Endodermal cell (in vitro differentiated cells): ENCODE results near the gene FHDC1. TPM values are rescaled to one million over a fixed set of nuclear protein-coding genes. Genes with fewer than 3 reads are reported as not detected.
A peak's percentile ranks its signal among the peaks of the same experiment; 100 is the strongest.

Experiments
- DNase-seq: peaks from one replicate; pipeline ENCODE4 v3.0.0-alpha.2; 2017
- H3K27ac ChIP-seq: 2 replicates; pipeline ENCODE4 v1.5.1; 2013; ENCODE audit warnings: mild to moderate bottlenecking, low read depth, low read length, moderate library complexity
- H3K27me3 ChIP-seq: 2 replicates; pipeline ENCODE4 v1.6.1; 2013; ENCODE audit warnings: mild to moderate bottlenecking, low read length, moderate library complexity; ENCODE audit not compliant: insufficient read depth, control insufficient read depth, poor library complexity, severe bottlenecking
- H3K36me3 ChIP-seq: 2 replicates; pipeline ENCODE4 v1.7.0; 2013; ENCODE audit warnings: mild to moderate bottlenecking, low read length, moderate library complexity; ENCODE audit not compliant: control insufficient read depth, insufficient read depth
- H3K4me1 ChIP-seq: one replicate; pipeline ENCODE4 v1.7.0; 2013; ENCODE audit warnings: low read length; ENCODE audit not compliant: control insufficient read depth, insufficient read depth
- H3K4me3 ChIP-seq: 2 replicates; pipeline ENCODE4 v1.5.1; 2013; ENCODE audit warnings: mild to moderate bottlenecking, low read length, moderate library complexity
- H3K9ac ChIP-seq: 2 replicates; pipeline ENCODE4 v1.6.1; 2013; ENCODE audit warnings: mild to moderate bottlenecking, low read length, moderate library complexity; ENCODE audit not compliant: poor library complexity, severe bottlenecking; ENCODE audit errors: extremely low read depth
- H3K9me3 ChIP-seq: 2 replicates; pipeline ENCODE4 v1.6.1; 2013; ENCODE audit warnings: mild to moderate bottlenecking, low read length, moderate library complexity; ENCODE audit not compliant: control insufficient read depth
- H3K27ac Mint-ChIP-seq: 2 replicates; pipeline ENCODE4 v1.8.0; 2020; ENCODE audit warnings: mixed read lengths
- H3K27me3 Mint-ChIP-seq: 2 replicates; pipeline ENCODE4 v1.8.0; 2021; ENCODE audit warnings: mild to moderate bottlenecking, mixed read lengths; ENCODE audit not compliant: insufficient read depth
- H3K36me3 Mint-ChIP-seq: 2 replicates; pipeline ENCODE4 v1.8.0; 2020; ENCODE audit warnings: low read depth, mixed read lengths
- H3K4me1 Mint-ChIP-seq: 2 replicates; pipeline ENCODE4 v1.8.0; 2020; ENCODE audit warnings: mixed read lengths
- H3K4me3 Mint-ChIP-seq: 2 replicates; pipeline ENCODE4 v1.8.0; 2020; ENCODE audit warnings: mild to moderate bottlenecking, moderate library complexity, mixed read lengths
- H3K9me3 Mint-ChIP-seq: 2 replicates; pipeline ENCODE4 v1.8.0; 2020; ENCODE audit warnings: mild to moderate bottlenecking, mixed read lengths
- CTCF ChIP-seq: fragments of 200-600 bp; sonication (generic); conservative IDR thresholded peaks from 2 replicates; pipeline ENCODE4 v1.5.0; 2021; ENCODE audit warnings: antibody characterized with exemption, mild to moderate bottlenecking
- WGBS, 2 experiments: methylation state at CpG; one replicate each; pipeline versions ENCODE4 v1.1.5 to v1.1.7; 2013; ENCODE audit warnings: missing lambda C conversion rate in 2 of 2, mixed read lengths in 1 of 2; ENCODE audit not compliant: insufficient coverage in 1 of 2, insufficient read length in 1 of 2; 5-methylcytosine and 5-hydroxymethylcytosine counted together
- total RNA-seq, 2 donors: library from RNA; stranded (reverse); fragmentation: NEBNext Ultra II Directional in 1 of 2; extraction: Animal tissue kit (Norgen Biotek cat#: 25700) in 1 of 2; gene quantifications; 2 replicates in 1 of 2; 3 replicates in 1 of 2; pipeline ENCODE4 v1.2.1, GENCODE V29; 2021

FHDC1 gene
- total RNA-seq, 2 donors from 2014 or later: 2.5 to 7.9 TPM

- peaks cover 18% of the 10 kb centered on the region for H3K36me3 Mint-ChIP-seq
- no peaks in the 10 kb centered on the region for H3K27me3 Mint-ChIP-seq
- Histone ChIP-seq H3K9me3 (no peaks in the 10 kb centered on the region), H3K9ac (no peak overlapping the region), H3K27ac (no peak overlapping the region), H3K27me3 (no peaks in the 10 kb centered on the region), H3K36me3 (peaks cover 8% of the 10 kb centered on the region), H3K4me3 (no peak overlapping the region), H3K4me1 (no peaks in the 10 kb centered on the region)
- TF ChIP-seq CTCF: no peak
- no peak overlapping the region for H3K27ac Mint-ChIP-seq
- peaks cover 4% of the 10 kb centered on the region for H3K9me3 Mint-ChIP-seq
- no peak for DNase-seq
- no peaks in the 10 kb centered on the region for H3K4me1 Mint-ChIP-seq
- no peak overlapping the region for H3K4me3 Mint-ChIP-seq
Observed at GRCh38 chr4:152900395-152900794, 35.7 kb upstream of the FHDC1 start.

- no peaks in the 10 kb centered on the region for H3K27me3 ChIP-seq
- WGBS, 2 experiments: 99% methylated on average over 3 of the region's 3 CpGs; no CpG with 5 or more reads in 1 of the 2 experiments
Observed at GRCh38 chr4:152901205-152901604, 34.9 kb upstream of the FHDC1 start.

GRCh38 chr4:152903658-152904057, 32.5 kb upstream of the FHDC1 start:
- Histone ChIP-seq H3K9ac (no peak overlapping the region), H3K27ac (no peak overlapping the region), H3K4me3 (no peak overlapping the region), H3K4me1 (no peaks in the 10 kb centered on the region), H3K36me3 (peaks cover 11% of the 10 kb centered on the region), H3K27me3 (no peaks in the 10 kb centered on the region), H3K9me3 (no peaks in the 10 kb centered on the region)
- H3K36me3 Mint-ChIP-seq: peaks cover 25% of the 10 kb centered on the region
- H3K9me3 Mint-ChIP-seq: peaks cover 4% of the 10 kb centered on the region
- peak overlapping the region; percentile 42 for H3K27ac Mint-ChIP-seq
- no peak for TF ChIP-seq CTCF
- H3K27me3 Mint-ChIP-seq: no peaks in the 10 kb centered on the region
- DNase-seq: no peak
- H3K4me3 Mint-ChIP-seq: no peak overlapping the region
- H3K4me1 Mint-ChIP-seq: no peaks in the 10 kb centered on the region

More at GRCh38 chr4:152901205-152901604, 34.9 kb upstream of the FHDC1 start:
- TF ChIP-seq CTCF: no peak
- peaks cover 16% of the 10 kb centered on the region for H3K36me3 Mint-ChIP-seq
- no peaks in the 10 kb centered on the region for H3K4me1 Mint-ChIP-seq
- H3K27ac ChIP-seq: no peak overlapping the region
- no peaks in the 10 kb centered on the region for H3K9me3 ChIP-seq
- H3K9me3 Mint-ChIP-seq: peaks cover 4% of the 10 kb centered on the region
- no peak overlapping the region for H3K27ac Mint-ChIP-seq
- H3K27me3 Mint-ChIP-seq: no peaks in the 10 kb centered on the region
- peaks cover 2% of the 10 kb centered on the region for H3K36me3 ChIP-seq
- H3K4me1 ChIP-seq: no peaks in the 10 kb centered on the region
- no peak overlapping the region for H3K4me3 ChIP-seq
- DNase-seq: no peak
- H3K9ac ChIP-seq: no peak overlapping the region
- no peak overlapping the region for H3K4me3 Mint-ChIP-seq
